ENCODE data around the gene RGS10.

GRCh38 chr10:119466076-119466475, 76.4 kb downstream of the RGS10 start:
- no peak for TF ChIP-seq FOSL1 (IDR thresholded peaks at IDR 0.05; ENCODE audit: insufficient read depth, low read depth, low read length)
- no peak for TF ChIP-seq POLR2AphosphoS5 (IDR thresholded peaks at IDR 0.05; ENCODE audit: low read depth, low read length)
- no peak for TF ChIP-seq RAD21 (IDR thresholded peaks at IDR 0.05 in 1 of 2, conservative IDR thresholded peaks at IDR 0.05 in 1 of 2; ENCODE audit: low read depth in 2 of 2, low read length in 2 of 2)
- no peak for TF ChIP-seq EP300 (IDR thresholded peaks at IDR 0.05; ENCODE audit: borderline replicate concordance in 1 of 2, low read depth in 2 of 2, low read length in 2 of 2)
- no peak for TF ChIP-seq USF2 (IDR thresholded peaks at IDR 0.05; ENCODE audit: low read length)

Measured in H1 (cell line).